ENCODE results near the gene ORM2. TPM values are rescaled to one million over a fixed set of nuclear protein-coding genes. Genes with fewer than 3 reads are reported as not detected.
"Not testable (repeated sequence)": the region's sequence is repeated elsewhere in the genome, so short reads cannot be mapped to it uniquely, and the experiment has no call there.

The ORM2 gene
- total RNA-seq (2021; ENCODE audit: unreplicated experiment): 0.59 TPM
- polyA plus RNA-seq (2012): 0.19 and 0.34 TPM in 2 replicates
- Bru-seq, nascent RNA: percentile 18 among the genes with signal in this experiment
- BruChase-seq, experiment 1, labeled RNA remaining after a 6-hour chase: percentile 17 among the genes with signal in this experiment
- percentile 19 among the genes with signal in this experiment for BruChase-seq, experiment 2, labeled RNA remaining after a 2-hour chase
- long read RNA-seq, partial matches to known transcripts: 0 of 1 reads
- long read RNA-seq, other reads (novel, unspliced or antisense): 1 of 1 reads

DNA sequence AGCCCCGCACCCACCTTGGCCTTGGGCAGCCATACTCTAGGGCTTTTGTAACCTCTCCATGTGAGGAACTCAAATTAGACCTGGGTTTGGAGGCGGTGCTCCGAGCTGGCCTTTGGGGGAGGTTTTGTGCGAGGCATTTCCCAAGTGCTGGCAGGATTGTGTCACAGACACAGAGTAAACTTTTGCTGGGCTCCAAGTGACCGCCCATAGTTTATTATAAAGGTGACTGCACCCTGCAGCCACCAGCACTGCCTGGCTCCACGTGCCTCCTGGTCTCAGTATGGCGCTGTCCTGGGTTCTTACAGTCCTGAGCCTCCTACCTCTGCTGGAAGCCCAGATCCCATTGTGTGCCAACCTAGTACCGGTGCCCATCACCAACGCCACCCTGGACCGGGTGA, at the start of gene ORM2:
ORM2 (plus strand) TSS at position 245 of the 398 bp plus-strand sequence; CDS start at position 281, 36 bp downstream.
- RAD21 ChIA-PET (ENCODE audit: low non-redundant PET in 1 of 2, low total read pairs in 2 of 2, uncharacterized antibody in 2 of 2, unreplicated experiment in 2 of 2); CTCF ChIA-PET; H3K4me3 ChIP-seq (replicated peaks in 1 of 2; ENCODE audit: low read depth in 1 of 2, low read length in 2 of 2); ATAC-seq; BruUV-seq (replicated peaks); H2AFZ ChIP-seq (ENCODE audit: low read depth, low read length, poor library complexity, severe bottlenecking); H3K27ac ChIP-seq (ENCODE audit: low read depth, low read length); H3K79me2 ChIP-seq (ENCODE audit: insufficient read depth, low read length); H3K36me3 ChIP-seq (ENCODE audit: control insufficient read depth in 1 of 2, insufficient read depth in 2 of 2, low read length in 2 of 2); DNase-seq (ENCODE audit: low read depth, low spot score); H3K4me1 ChIP-seq (ENCODE audit: control insufficient read depth in 1 of 2, insufficient read depth in 2 of 2, low read length in 2 of 2); H3K27me3 ChIP-seq (ENCODE audit: insufficient read depth, low read length); H3K9me2 ChIP-seq (ENCODE audit: insufficient read depth); H3K4me2 ChIP-seq (ENCODE audit: low read length); intact Hi-C loops (cut with micrococcal nuclease); POLR2A ChIA-PET; H4K20me1 ChIP-seq (ENCODE audit: insufficient read depth); H3K9me3 ChIP-seq (ENCODE audit: control insufficient read depth in 1 of 2, insufficient read depth in 1 of 2, low read depth in 1 of 2, low read length in 2 of 2); H3K9ac ChIP-seq (ENCODE audit: low read length): not testable (repeated sequence)

DNA sequence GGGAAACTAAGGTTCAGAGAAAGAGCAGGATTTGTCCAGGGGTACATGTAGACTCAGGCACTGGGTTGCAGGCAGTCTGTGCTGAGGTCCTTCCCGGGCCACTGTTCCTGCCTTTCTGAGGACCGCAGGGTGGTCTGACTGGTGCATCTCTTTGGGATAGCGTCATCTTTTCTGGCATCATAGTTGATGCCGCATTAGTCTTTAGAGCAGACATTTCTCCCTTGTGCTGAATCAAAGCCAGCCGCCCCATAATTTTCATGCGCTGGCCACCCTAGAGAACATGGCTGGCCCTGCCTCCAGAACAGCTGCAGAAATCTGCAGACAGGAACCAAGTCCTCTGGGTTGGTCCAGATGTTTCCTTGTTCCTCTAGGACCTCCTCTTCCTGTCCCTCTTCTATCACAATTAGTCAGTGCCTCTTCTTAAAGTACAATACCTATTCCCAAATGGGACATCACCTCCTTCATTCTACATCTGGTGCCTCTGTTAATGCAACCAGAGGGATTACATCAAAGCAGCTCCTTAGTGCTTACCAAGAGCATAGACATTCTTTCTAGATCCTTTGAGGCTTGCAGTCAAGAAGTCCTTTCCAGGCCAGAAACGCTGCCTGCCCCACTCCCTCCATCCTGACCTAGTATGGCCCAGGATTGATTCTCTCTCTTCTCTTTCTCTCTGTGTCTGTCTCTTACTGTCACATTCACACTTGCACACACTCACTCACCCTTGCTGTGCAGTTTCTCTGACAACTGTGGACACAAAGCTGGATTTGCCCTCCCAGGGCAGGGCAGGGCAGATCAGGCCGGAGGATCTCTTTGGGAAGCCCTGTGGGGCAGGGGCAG, 48.8 kb upstream of the ORM2 start:
- no peaks in the 10 kb centered on the region for H3K9me2 ChIP-seq (ENCODE audit: insufficient read depth)
- no TSS peak for BruUV-seq (replicated peaks)
- H3K36me3 ChIP-seq (ENCODE audit: control insufficient read depth in 1 of 2, insufficient read depth in 2 of 2, low read length in 2 of 2): no peaks in the 10 kb centered on the region
- ATAC-seq (no peak), DNase-seq (ENCODE audit: low read depth, low spot score) (no peak)
- CTCF ChIA-PET: no interaction called here
- no peaks in the 10 kb centered on the region for H3K79me2 ChIP-seq (ENCODE audit: insufficient read depth, low read length)
- no peak overlapping the region for H3K4me2 ChIP-seq (ENCODE audit: low read length)
- no peaks in the 10 kb centered on the region for H4K20me1 ChIP-seq (ENCODE audit: insufficient read depth)
- no peak overlapping the region for H3K9ac ChIP-seq (ENCODE audit: low read length)
- RAD21 ChIA-PET (ENCODE audit: low non-redundant PET in 1 of 2, low total read pairs in 2 of 2, uncharacterized antibody in 2 of 2, unreplicated experiment in 2 of 2): no interaction called here
- H2AFZ ChIP-seq (ENCODE audit: low read depth, low read length, poor library complexity, severe bottlenecking): no peak overlapping the region
- H3K9me3 ChIP-seq (ENCODE audit: control insufficient read depth in 1 of 2, insufficient read depth in 1 of 2, low read depth in 1 of 2, low read length in 2 of 2): no peaks in the 10 kb centered on the region
- no peak overlapping the region for H3K27ac ChIP-seq (ENCODE audit: low read depth, low read length)
- H3K4me3 ChIP-seq (replicated peaks in 1 of 2; ENCODE audit: low read depth in 1 of 2, low read length in 2 of 2): no peak overlapping the region
- no peaks in the 10 kb centered on the region for H3K27me3 ChIP-seq (ENCODE audit: insufficient read depth, low read length)
- H3K4me1 ChIP-seq (ENCODE audit: control insufficient read depth in 1 of 2, insufficient read depth in 2 of 2, low read length in 2 of 2): peaks cover 24 to 37% of the 10 kb centered on the region in 2 experiments
- POLR2A ChIA-PET: no interaction called here
- intact Hi-C loops (cut with micrococcal nuclease): no loop called here
- TF ChIP-seq JUND (IDR thresholded peaks at IDR 0.05): no peak
- no peak for TF ChIP-seq SIN3A (IDR thresholded peaks at IDR 0.05; ENCODE audit: low read depth)
- no peak for TF ChIP-seq ELF1 (IDR thresholded peaks at IDR 0.05; ENCODE audit: borderline replicate concordance, low read depth)
- TF ChIP-seq EGR1 (IDR thresholded peaks at IDR 0.05; ENCODE audit: low read depth): no peak
- no peak for TF ChIP-seq FOSL1 (IDR thresholded peaks at IDR 0.05; ENCODE audit: low read depth)
- TF ChIP-seq, protein P1, sequence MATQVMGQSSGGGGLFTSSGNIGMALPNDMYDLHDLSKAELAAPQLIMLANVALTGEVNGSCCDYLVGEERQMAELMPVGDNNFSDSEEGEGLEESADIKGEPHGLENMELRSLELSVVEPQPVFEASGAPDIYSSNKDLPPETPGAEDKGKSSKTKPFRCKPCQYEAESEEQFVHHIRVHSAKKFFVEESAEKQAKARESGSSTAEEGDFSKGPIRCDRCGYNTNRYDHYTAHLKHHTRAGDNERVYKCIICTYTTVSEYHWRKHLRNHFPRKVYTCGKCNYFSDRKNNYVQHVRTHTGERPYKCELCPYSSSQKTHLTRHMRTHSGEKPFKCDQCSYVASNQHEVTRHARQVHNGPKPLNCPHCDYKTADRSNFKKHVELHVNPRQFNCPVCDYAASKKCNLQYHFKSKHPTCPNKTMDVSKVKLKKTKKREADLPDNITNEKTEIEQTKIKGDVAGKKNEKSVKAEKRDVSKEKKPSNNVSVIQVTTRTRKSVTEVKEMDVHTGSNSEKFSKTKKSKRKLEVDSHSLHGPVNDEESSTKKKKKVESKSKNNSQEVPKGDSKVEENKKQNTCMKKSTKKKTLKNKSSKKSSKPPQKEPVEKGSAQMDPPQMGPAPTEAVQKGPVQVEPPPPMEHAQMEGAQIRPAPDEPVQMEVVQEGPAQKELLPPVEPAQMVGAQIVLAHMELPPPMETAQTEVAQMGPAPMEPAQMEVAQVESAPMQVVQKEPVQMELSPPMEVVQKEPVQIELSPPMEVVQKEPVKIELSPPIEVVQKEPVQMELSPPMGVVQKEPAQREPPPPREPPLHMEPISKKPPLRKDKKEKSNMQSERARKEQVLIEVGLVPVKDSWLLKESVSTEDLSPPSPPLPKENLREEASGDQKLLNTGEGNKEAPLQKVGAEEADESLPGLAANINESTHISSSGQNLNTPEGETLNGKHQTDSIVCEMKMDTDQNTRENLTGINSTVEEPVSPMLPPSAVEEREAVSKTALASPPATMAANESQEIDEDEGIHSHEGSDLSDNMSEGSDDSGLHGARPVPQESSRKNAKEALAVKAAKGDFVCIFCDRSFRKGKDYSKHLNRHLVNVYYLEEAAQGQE (IDR thresholded peaks at IDR 0.05; ENCODE audit: low read depth): no peak
- TF ChIP-seq, protein P2, sequence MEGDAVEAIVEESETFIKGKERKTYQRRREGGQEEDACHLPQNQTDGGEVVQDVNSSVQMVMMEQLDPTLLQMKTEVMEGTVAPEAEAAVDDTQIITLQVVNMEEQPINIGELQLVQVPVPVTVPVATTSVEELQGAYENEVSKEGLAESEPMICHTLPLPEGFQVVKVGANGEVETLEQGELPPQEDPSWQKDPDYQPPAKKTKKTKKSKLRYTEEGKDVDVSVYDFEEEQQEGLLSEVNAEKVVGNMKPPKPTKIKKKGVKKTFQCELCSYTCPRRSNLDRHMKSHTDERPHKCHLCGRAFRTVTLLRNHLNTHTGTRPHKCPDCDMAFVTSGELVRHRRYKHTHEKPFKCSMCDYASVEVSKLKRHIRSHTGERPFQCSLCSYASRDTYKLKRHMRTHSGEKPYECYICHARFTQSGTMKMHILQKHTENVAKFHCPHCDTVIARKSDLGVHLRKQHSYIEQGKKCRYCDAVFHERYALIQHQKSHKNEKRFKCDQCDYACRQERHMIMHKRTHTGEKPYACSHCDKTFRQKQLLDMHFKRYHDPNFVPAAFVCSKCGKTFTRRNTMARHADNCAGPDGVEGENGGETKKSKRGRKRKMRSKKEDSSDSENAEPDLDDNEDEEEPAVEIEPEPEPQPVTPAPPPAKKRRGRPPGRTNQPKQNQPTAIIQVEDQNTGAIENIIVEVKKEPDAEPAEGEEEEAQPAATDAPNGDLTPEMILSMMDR (IDR thresholded peaks at IDR 0.05 in 2 of 3, conservative IDR thresholded peaks at IDR 0.05 in 1 of 3; ENCODE audit: borderline replicate concordance in 1 of 3, insufficient read depth in 1 of 3, low read depth in 2 of 3, low read length in 2 of 3): no peak
- TF ChIP-seq, protein P3, sequence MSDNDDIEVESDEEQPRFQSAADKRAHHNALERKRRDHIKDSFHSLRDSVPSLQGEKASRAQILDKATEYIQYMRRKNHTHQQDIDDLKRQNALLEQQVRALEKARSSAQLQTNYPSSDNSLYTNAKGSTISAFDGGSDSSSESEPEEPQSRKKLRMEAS (IDR thresholded peaks at IDR 0.05): no peak
- TF ChIP-seq, protein P4, sequence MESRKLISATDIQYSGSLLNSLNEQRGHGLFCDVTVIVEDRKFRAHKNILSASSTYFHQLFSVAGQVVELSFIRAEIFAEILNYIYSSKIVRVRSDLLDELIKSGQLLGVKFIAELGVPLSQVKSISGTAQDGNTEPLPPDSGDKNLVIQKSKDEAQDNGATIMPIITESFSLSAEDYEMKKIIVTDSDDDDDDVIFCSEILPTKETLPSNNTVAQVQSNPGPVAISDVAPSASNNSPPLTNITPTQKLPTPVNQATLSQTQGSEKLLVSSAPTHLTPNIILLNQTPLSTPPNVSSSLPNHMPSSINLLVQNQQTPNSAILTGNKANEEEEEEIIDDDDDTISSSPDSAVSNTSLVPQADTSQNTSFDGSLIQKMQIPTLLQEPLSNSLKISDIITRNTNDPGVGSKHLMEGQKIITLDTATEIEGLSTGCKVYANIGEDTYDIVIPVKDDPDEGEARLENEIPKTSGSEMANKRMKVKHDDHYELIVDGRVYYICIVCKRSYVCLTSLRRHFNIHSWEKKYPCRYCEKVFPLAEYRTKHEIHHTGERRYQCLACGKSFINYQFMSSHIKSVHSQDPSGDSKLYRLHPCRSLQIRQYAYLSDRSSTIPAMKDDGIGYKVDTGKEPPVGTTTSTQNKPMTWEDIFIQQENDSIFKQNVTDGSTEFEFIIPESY (IDR thresholded peaks at IDR 0.05; ENCODE audit: extremely low read depth, insufficient replicate concordance, low read length): no peak
- no peak for TF ChIP-seq EZH2 (IDR thresholded peaks at IDR 0.05)
